ENCODE data around the gene FAM114A1. TPM values are rescaled to one million over a fixed set of nuclear protein-coding genes. Genes with fewer than 3 reads are reported as not detected.

Gene FAM114A1
- total and polyA plus RNA-seq, 2 experiments from 2014 or later, result 110 to 140 TPM

DNA sequence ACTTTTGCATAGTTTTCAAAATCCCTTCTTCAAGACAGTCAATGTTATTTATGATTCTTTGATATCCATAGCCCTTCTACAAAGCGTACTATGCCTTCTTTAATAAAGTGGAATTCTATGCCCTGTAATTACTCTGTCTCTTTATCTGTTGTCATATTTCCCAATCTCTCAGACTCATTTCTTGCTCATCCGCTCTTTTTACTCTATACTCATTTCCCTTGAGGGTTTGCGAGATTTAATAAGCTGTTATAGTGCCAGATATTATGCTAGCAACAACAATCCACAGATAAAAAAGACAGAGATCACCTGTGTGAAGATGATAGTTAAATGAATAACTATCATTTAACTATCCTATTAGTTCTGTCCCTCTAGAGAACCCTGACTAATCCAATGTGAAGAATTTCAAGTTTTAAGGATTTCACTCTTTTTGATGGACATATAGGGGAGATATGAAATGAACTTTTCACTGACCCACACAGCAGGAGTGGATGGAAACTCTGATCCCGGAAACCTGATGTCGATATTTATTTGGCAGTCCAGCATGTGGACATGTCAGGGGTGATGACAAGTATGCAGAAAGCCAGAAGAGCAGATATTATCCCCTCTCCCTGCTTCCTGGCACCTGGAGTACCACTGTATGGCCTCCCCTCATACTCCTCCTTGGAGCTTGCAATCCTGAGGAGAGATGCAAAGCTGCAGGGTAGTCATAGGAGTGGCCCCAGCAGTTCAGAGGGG lies 114.9 kb downstream of the FAM114A1 start:
- Histone ChIP-seq H3K4me3 (no peak overlapping the region), H3K4me1 (ENCODE audit: insufficient read depth) (no peaks in the 10 kb centered on the region), H3K27me3 (no peaks in the 10 kb centered on the region), H4K20me1 (ENCODE audit: insufficient read depth, poor library complexity, severe bottlenecking) (no peaks in the 10 kb centered on the region), H3K27ac (no peak overlapping the region), H3K4me2 (no peak overlapping the region), H3K9me3 (ENCODE audit: low read depth) (no peaks in the 10 kb centered on the region), H3K9me2 (replicated peaks; ENCODE audit: insufficient read depth) (no peaks in the 10 kb centered on the region), H3K79me2 (no peaks in the 10 kb centered on the region), H3K36me3 (replicated peaks; ENCODE audit: insufficient read depth, low read depth) (no peaks in the 10 kb centered on the region), H2AFZ (no peak overlapping the region)
- DNase-seq (ENCODE audit: low spot score), result no peak
- WGBS (ENCODE audit: low lambda C conversion rate, missing lambda C conversion rate), result 91% methylated on average over 5 of the region's 5 CpGs
- TF ChIP-seq, protein P1, sequence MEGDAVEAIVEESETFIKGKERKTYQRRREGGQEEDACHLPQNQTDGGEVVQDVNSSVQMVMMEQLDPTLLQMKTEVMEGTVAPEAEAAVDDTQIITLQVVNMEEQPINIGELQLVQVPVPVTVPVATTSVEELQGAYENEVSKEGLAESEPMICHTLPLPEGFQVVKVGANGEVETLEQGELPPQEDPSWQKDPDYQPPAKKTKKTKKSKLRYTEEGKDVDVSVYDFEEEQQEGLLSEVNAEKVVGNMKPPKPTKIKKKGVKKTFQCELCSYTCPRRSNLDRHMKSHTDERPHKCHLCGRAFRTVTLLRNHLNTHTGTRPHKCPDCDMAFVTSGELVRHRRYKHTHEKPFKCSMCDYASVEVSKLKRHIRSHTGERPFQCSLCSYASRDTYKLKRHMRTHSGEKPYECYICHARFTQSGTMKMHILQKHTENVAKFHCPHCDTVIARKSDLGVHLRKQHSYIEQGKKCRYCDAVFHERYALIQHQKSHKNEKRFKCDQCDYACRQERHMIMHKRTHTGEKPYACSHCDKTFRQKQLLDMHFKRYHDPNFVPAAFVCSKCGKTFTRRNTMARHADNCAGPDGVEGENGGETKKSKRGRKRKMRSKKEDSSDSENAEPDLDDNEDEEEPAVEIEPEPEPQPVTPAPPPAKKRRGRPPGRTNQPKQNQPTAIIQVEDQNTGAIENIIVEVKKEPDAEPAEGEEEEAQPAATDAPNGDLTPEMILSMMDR (IDR thresholded peaks at IDR 0.05; ENCODE audit: poor library complexity), result no peak
- TF ChIP-seq EZH2phosphoT487 (IDR thresholded peaks at IDR 0.05; ENCODE audit: low read depth, severe bottlenecking, unreplicated experiment) (no peak), EZH2 (IDR thresholded peaks at IDR 0.05; ENCODE audit: borderline replicate concordance) (no peak)

DNA sequence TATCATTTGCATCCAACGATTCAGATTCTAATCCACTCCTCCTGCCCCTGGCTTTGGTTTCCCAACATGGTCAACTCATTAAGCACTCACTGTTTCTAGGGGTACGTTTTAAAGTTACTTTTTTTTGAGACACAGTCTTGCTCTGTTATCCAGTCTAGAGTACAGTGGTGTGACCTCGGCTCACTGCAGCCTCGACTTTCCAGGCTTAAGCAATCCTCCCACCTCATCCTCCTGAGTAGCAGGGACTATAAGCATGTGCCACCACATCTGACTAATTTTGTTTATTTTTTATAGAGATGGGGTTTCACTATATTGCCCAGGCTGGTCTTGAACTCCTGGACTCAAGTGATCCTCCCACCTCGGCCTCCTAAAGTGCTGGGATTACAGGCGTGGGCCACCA lies 115.7 kb downstream of the FAM114A1 start:
- no peaks in the 10 kb centered on the region for H3K36me3 ChIP-seq (replicated peaks; ENCODE audit: insufficient read depth, low read depth)
- no peak for DNase-seq (ENCODE audit: low spot score)
- H3K9me2 ChIP-seq (replicated peaks; ENCODE audit: insufficient read depth), result no peaks in the 10 kb centered on the region
- no peak overlapping the region for H3K4me3 ChIP-seq
- no peaks in the 10 kb centered on the region for H3K9me3 ChIP-seq (ENCODE audit: low read depth)
- no peaks in the 10 kb centered on the region for H3K79me2 ChIP-seq
- H3K27me3 ChIP-seq, result no peaks in the 10 kb centered on the region
- no peaks in the 10 kb centered on the region for H4K20me1 ChIP-seq (ENCODE audit: insufficient read depth, poor library complexity, severe bottlenecking)
- H2AFZ ChIP-seq, result no peak overlapping the region
- TF ChIP-seq EZH2 (IDR thresholded peaks at IDR 0.05; ENCODE audit: borderline replicate concordance) (no peak), EZH2phosphoT487 (IDR thresholded peaks at IDR 0.05; ENCODE audit: low read depth, severe bottlenecking, unreplicated experiment) (no peak)
- TF ChIP-seq, protein P1 (IDR thresholded peaks at IDR 0.05; ENCODE audit: poor library complexity), result no peak
- WGBS (ENCODE audit: low lambda C conversion rate, missing lambda C conversion rate), result 90% methylated on average over 6 of the region's 6 CpGs
- H3K4me1 ChIP-seq (ENCODE audit: insufficient read depth), result no peaks in the 10 kb centered on the region
- no peak overlapping the region for H3K4me2 ChIP-seq
- no peak overlapping the region for H3K27ac ChIP-seq

DNA sequence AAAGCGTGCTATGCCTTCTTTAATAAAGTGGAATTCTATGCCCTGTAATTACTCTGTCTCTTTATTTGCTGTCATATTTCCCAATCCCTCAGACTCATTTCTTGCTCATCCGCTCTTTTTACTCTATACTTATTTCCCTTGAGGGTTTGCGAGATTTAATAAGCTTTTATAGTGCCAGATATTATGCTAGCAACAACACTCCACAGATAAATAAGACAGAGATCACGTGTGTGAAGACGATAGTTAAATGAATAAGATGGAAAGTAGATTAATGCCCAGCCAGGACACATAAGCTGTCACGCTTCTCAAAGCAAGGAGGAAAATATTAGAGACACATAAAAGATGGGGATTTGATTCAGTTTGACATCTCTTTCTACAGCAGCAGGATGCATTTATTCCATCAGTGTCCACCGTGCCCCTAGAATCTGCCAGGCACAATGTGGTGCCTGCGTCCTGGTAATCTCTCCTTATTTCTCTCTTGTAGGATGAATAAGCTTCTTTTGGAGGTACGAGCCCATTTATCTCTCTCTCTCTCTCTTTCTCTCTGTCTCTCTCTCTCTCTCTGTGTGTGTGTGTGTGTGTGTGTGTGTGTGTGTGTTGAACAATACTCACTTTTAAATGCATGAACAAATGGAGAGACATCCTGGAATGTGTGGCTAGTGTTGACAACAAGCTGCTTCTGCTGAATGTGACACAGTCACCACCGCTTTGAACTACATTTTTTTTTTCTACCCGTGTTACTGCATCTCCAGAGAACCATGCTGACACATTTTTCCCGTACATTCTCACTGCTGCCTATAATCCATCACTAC lies 116.4 kb downstream of the FAM114A1 start:
- H2AFZ ChIP-seq, result no peak overlapping the region
- WGBS (ENCODE audit: low lambda C conversion rate, missing lambda C conversion rate), result 68% methylated on average over 12 of the region's 12 CpGs
- H3K79me2 ChIP-seq, result no peaks in the 10 kb centered on the region
- no peaks in the 10 kb centered on the region for H3K36me3 ChIP-seq (replicated peaks; ENCODE audit: insufficient read depth, low read depth)
- no peak overlapping the region for H3K4me2 ChIP-seq
- H3K9me3 ChIP-seq (ENCODE audit: low read depth), result no peaks in the 10 kb centered on the region
- no peaks in the 10 kb centered on the region for H3K27me3 ChIP-seq
- no peak overlapping the region for H3K4me3 ChIP-seq
- H3K9me2 ChIP-seq (replicated peaks; ENCODE audit: insufficient read depth), result no peaks in the 10 kb centered on the region
- no peaks in the 10 kb centered on the region for H4K20me1 ChIP-seq (ENCODE audit: insufficient read depth, poor library complexity, severe bottlenecking)
- TF ChIP-seq, protein P1 (IDR thresholded peaks at IDR 0.05; ENCODE audit: poor library complexity), result no peak
- TF ChIP-seq EZH2 (IDR thresholded peaks at IDR 0.05; ENCODE audit: borderline replicate concordance) (no peak), EZH2phosphoT487 (IDR thresholded peaks at IDR 0.05; ENCODE audit: low read depth, severe bottlenecking, unreplicated experiment) (no peak)
- no peak for DNase-seq (ENCODE audit: low spot score)
- no peaks in the 10 kb centered on the region for H3K4me1 ChIP-seq (ENCODE audit: insufficient read depth)
- no peak overlapping the region for H3K27ac ChIP-seq
